NCI-H2227 treated with DMSO at 0.1 percent for 48 hours (cell line): ENCODE results near the gene DGCR2.
"Not testable (repeated sequence)": the region's sequence is repeated elsewhere in the genome, so short reads cannot be mapped to it uniquely, and the experiment has no call there.

Experiments used
- DNase-seq: peaks from one replicate; lab custom pipeline; 2025; lab: John Stamatoyannopoulos, UW

The DGCR2 gene

GRCh38 chr22:19059481-19060278 lies 62.5 kb downstream of the DGCR2 start:
- DNase-seq: no peak

DNA sequence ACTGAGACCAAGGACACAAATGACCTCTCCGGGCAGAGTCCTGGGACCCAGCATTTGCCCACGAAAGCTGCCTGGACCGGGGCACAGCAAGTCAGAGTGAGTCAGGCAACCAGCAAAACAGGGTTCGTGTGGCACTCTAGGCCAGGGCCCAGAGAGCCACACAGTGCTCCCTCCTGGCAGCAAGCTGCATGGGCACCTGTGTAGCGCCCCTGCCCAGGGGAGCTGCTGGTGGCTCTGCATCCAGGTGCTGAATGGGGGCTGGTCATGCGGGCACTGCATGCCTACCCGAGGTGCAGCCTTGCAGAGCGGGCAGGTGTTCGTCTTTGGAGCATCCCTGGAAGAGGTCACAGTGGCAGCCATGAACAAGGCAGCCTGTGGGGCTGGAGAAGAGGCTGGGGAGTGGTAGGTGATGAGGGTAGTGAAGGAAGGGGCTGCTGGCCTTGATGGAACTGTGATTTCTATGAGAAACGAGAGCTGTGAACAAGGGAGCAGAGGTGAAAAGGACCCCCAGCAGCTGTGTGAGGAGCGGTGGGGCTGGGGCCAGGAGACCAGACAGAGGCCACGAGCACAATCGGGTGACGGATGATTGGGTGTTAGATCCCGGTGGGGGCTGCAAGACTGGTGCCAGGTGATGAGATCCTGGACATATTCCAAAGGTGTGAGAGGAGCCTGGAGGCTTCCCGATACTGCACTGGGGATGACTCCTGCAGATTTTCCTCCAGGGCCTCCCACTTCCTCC lies 63.3 kb downstream of the DGCR2 start:
- DNase-seq: no peak

DNA sequence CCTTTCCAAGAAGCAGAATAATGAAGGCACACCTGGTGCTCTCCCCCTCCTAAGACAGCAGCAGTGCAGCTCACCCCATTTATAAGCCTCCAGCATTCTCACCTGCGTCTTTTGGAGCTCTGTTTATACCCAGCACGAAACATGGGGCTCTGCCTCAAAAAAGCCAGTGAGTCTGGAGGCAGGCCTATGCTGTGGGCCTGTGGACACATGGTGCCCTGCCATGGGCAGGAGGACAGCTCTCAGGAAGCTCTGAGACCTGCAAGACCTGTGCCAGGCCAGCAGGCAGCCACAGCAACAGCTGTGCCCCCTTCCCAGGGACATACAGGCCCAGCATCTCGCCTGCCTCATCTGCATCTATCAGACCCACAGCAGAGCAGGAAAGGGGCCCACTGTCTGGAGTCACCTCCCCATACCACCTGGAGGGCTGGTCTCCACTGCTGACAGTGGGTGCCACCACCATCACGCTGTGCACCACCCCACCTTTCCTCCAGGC lies 64.2 kb downstream of the DGCR2 start:
- no peak for DNase-seq

GRCh38 chr22:19057539-19057938 lies 64.7 kb downstream of the DGCR2 start:
- DNase-seq: no peak

- no peak for DNase-seq
Measured at GRCh38 chr22:19056951-19057401, 65.2 kb downstream of the DGCR2 start.

DNA sequence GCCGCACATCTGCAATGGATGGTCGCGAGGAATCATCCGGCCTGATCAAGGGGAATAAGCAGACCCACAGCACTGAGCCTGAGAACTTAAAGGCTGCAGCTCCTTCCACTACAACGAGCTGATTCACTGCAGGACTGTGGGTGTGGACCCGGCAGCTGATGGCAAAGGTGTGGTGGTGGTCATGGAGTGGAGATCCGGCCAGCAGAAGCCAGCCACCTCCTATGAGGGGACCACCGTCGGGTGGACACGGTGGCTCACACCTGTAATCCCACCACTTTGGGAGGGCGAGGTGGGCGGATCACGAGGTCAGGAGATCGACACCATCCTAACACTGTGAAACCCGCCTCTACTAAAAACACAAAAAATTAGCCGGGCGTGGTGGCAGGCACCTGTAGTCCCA lies 66.4 kb downstream of the DGCR2 start:
- no peak for DNase-seq

- DNase-seq: no peak
Measured at GRCh38 chr22:19052941-19053541, 69.2 kb downstream of the DGCR2 start.

GRCh38 chr22:19051381-19052072 lies 70.7 kb downstream of the DGCR2 start:
- DNase-seq: no peak

GRCh38 chr22:19050847-19051246 lies 71.4 kb downstream of the DGCR2 start:
- DNase-seq: not testable (repeated sequence)

DNA sequence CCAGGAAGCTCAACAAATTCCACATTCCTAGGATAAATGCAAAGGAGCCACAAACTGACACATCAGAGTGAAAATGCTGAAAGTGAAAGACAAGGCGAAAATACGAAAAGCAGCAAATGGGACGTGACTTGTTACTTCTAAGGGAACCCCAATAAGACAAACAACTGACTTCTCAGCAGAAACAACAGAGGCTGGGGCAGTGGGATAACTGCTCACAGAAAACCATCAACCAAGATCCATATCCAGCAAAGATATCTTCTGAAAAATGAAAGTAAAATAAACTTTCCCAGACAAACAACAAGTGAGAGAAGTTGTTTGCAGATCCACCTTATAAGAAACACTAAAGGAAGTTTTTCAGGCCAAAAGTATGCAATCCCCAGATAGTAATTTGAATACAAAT lies 72.1 kb downstream of the DGCR2 start:
- no peak for DNase-seq

GRCh38 chr22:19048531-19048930 lies 73.7 kb downstream of the DGCR2 start:
- no peak for DNase-seq

GRCh38 chr22:19047993-19048392 lies 74.2 kb downstream of the DGCR2 start:
- DNase-seq: no peak

DNA sequence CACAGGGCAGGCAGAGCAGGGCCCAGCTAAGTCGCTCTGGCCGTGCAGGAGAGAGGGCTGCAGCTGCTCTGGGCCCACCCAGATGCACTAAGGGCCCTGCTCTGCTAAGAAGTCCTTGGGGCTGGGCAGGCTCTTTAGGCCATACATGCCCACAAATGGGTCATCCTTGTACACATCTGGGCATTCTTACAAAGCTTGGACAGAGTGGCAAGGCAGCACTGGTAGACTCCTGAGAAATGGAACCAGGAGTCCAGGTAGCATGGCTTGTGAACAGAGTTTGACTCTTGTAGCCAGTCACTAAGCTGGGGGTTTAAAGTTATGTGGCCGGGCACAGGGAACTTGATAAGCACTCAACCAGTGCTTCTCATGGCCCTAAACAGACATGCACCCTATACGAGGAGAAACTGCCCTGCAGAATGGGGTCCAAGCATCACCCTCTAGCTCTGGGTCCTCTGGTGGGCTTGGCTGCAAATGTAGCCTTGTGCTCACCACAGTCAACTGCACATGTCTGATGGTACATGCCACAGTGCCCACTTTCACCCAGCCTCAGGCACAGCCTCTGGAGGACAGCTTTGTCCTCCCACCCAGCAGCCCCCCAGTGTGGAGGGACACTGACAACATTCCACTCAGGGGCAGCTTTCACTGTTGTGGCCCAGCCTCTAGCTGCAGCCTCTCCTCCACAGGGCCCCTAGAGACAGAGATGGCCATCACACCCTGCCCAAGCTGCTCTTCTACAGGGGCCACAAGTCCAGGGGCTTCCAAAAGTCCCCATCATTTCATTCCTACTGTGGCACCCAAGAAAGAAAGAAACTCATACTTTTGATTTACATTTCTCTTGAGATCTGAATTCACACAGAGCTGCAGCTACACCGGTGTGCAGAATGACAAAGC lies 75.2 kb downstream of the DGCR2 start:
- no peak for DNase-seq

DNA sequence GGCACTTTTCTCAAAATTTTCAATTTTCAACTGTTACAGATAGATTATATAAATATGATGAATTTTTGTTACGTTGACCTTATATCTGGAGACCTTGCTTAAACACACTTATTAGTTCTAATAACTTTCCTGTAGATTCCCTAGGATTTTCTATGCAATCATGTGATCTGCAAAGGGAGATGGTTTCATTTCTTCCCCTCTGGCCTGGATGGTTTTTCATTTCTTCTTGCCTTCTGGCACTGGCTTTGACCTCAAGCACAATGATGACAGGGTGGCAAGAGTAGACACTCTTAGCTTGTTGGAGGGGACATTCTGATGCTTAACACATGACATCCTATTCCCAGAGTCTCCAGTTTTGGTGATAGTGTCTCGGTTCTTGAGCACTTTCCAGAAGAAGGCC lies 75.9 kb downstream of the DGCR2 start:
- no peak for DNase-seq

GRCh38 chr22:19045094-19045493 lies 77.1 kb downstream of the DGCR2 start:
- no peak for DNase-seq

- no peak for DNase-seq
Measured at GRCh38 chr22:19044381-19044780, 77.8 kb downstream of the DGCR2 start.

DNA sequence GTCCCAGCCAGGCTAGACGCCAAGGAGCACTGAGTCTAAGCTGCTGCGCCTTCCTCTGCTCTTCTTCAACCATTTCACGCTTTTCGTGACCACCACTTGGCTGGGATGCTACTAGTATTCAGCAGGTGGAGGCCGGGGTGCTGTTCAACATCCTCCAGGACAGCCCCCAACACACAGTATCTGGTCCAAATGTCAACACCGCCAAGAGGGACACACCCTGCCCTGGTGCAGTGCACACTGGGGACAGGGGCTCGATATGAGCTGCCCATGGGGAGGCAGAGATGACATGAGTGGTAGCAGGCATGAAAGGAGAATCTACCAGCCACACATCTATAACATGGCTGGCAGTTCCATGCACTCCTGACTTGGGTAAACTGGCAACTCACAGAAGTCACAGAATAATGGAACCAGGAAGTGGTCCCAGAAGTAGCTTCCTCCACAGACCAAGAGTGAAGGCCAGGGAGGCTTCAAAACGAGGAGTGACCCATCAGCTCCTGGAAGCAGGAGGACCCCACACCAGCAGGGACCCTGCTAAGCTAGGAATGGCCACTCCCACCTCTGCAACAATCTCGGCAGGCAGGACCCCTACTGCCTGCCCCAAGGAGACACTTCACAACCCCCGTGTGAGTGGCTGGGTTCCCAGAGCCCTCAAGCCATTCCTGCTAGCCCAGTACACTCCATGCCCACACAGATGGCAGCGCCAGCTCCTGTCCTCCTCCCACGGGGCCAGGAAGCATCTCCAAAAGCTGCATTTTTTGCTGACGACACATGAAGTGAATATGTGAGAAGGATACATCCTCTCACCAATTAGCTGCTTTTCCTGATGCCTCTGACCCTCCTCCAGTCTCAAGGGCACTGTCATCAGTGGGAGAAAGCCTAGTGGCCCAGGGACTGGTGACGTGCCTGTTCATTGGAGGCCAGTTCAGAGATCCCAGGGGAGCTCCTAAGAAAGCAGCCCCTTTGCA lies 78.8 kb downstream of the DGCR2 start:
- no peak for DNase-seq

DNA sequence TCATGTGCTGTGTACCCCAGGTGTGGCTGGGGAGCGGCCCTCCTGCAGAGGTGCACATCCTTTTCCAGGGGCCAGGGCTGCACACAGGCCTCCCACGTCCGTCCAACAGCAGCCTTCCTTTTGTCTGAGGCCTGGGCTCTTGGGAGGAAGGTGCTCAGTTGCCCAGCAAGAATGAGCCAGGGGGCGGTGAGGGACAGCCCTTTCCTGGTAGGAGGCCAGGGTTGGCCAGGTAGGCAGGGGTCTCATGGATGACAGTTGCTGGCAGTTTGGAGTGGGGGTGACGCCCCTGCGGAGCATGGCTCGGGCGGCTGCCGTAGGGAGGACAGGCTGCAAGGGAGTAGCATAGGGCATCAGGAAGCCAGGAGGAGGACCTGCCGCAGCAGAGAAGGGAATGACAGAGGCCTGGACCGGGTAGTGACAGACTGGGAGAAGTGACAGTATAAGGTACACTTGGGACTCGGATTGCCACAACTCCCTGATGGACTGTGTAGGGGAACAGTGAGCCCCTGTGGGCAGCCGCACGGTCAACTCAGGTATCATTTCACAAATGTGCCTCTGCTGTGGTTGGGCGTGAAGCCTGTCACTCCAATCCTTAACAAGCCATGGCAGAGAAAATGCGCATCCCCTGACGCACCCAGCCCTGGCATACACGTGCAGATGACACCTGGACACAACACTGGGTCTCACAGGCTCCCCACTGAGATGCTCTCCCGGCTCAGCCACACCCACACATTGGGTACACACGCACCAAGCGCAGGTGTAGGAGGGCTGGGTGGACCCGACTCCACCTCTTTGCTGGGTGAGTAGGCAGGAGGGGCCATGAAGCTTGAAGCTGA lies 79.7 kb downstream of the DGCR2 start:
- no peak for DNase-seq

GRCh38 chr22:19041704-19042074 lies 80.5 kb downstream of the DGCR2 start:
- DNase-seq: no peak
